Upper lobe of left lung (tissue), 4 donors: ENCODE results near the gene TRIM65.

ENCODE experiments used
- POLR2AphosphoS5 ChIP-seq, 2 donors: sonication (generic); formaldehyde crosslinking; IDR thresholded peaks; one replicate each; pipeline ENCODE4 v1.5.1; 2017; ENCODE audit warnings: antibody characterized with exemption in 2 of 2
- TF ChIP-seq, protein P1 (sequence below), 6 experiments: fragments of 450-650 bp in 4 of 6; fragments of 200-600 bp in 2 of 6; sonication (generic) in 2 of 6; IDR thresholded peaks; one replicate each; pipeline ENCODE4 v1.5.1; 2016 to 2019; ENCODE audit warnings: antibody characterized with exemption in 6 of 6

DNA sequence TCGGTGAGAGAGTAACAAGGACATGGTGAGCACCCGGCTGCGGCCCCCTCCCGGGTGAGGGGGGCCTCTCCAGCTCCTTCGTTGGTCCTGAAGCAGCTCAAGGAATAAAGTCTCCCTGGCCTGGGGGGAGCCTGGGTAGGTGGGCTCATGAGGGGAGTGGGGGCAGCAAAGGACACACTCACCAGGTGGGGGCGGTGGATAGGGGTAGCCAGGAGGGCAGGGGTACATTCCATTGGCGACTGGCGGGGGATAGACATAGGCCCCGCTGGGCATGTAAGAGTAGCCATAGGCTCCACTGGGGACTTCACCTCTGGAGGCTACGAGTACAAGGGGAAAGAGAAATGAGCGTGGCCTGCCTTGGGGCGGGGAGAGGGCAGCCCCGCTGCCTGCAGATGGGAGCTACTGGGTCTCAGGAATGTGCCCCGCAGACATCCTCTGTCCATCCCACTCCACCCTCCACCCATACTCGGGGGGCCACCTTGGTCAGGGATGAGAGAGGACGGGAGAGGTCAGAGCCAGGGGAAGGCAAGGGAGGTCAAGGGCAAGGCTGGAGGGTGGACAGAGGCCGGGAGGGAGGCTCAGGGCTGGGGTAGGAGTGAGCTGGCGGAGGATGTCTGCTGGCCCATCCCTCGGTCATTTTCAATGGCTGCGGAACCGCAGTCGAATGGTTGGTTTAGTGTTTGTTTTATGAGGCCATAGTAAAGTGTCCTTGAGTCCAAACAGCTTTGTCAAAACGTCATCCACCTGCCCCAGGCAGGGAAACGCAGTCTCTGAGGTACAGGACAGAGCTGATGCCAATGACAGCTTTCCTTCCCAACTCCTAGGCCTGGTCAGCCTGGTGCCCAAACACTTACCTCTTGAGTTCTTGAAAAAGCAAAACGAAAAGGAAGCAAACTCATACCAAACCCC, 48.9 kb downstream of the TRIM65 start:
- TF ChIP-seq POLR2AphosphoS5 (IDR thresholded peaks at IDR 0.05), result no peak
- TF ChIP-seq, protein P1, sequence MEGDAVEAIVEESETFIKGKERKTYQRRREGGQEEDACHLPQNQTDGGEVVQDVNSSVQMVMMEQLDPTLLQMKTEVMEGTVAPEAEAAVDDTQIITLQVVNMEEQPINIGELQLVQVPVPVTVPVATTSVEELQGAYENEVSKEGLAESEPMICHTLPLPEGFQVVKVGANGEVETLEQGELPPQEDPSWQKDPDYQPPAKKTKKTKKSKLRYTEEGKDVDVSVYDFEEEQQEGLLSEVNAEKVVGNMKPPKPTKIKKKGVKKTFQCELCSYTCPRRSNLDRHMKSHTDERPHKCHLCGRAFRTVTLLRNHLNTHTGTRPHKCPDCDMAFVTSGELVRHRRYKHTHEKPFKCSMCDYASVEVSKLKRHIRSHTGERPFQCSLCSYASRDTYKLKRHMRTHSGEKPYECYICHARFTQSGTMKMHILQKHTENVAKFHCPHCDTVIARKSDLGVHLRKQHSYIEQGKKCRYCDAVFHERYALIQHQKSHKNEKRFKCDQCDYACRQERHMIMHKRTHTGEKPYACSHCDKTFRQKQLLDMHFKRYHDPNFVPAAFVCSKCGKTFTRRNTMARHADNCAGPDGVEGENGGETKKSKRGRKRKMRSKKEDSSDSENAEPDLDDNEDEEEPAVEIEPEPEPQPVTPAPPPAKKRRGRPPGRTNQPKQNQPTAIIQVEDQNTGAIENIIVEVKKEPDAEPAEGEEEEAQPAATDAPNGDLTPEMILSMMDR (IDR thresholded peaks at IDR 0.05), result no peak
